Pons (tissue), 1 donor: ENCODE measurements around the gene CAND2.
"Not testable (repeated sequence)": the region's sequence is repeated elsewhere in the genome, so short reads cannot be mapped to it uniquely, and the experiment has no call there.

Experiments used
- DNase-seq: peaks from one replicate; pipeline ENCODE4 v3.0.0-alpha.2; 2016; ENCODE audit warnings: low spot score

Gene CAND2

DNA sequence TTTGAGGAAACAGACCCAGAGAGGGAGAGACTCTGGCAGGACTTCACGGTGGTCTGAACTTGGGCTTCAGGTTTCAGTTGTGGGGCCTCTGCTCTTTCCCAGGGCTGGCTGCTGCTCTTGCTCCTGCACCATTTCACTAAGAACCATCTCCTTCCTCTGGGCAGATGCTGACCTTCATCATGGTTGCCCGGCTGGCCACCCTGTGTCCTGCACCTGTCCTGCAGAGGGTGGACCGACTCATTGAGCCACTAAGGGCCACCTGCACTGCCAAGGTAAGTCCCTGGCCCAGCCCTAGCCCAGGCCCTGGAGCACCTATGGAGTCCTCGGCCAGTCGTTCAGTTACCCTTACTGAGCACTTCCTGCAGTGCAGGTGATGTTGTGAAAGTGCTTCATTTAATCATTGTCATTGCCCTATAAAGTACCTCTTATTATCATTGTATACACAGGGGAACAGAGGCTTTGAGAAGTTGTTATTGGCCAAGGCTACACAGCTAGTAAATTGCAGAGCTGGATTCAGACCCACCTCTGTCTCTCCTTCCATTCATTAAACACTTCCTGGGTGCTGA is 34.9 kb downstream of the CAND2 start:
- no peak for DNase-seq

GRCh38 chr3:12832350-12833221 is 36.1 kb downstream of the CAND2 start:
- no peak for DNase-seq

GRCh38 chr3:12833222-12834161 is 37.0 kb downstream of the CAND2 start:
- DNase-seq = no peak

- DNase-seq = no peak
These were observed 38.7 kb downstream of the CAND2 start for GRCh38 chr3:12835052-12835665.

DNA sequence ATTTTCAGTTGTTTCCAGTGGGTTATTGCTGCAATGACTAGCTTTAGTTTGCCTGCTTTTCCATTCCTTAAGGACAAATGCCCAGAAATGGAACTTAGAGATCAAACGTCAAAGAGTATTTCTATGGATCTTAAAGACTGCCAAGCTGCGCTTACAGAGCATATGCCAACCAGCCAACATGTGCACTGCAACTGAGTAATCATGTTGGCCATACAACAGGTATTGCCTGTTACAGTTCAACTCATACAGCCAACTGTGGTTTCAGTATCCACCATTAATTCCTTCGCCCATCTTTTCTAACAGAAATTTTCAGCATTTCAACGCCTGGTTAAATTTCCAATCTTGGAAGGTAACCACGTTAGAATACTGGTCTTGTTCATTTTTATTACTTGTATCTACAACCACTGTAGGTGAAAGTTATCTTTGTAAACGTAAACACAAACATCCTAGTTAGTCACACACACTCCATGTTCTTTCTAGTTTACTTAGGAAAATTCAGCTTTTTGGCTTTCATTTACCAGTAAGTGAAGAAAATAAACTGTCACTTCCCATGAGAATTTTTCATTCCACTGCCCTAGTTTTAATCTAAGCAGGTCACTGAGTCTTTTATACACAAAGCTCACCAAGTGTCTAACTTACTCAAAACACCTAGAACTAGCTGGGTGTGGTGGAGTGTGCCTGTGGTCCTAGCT is 41.0 kb downstream of the CAND2 start:
- no peak for DNase-seq

- DNase-seq = no peak
These were observed 41.9 kb downstream of the CAND2 start for GRCh38 chr3:12838179-12838965.

DNA sequence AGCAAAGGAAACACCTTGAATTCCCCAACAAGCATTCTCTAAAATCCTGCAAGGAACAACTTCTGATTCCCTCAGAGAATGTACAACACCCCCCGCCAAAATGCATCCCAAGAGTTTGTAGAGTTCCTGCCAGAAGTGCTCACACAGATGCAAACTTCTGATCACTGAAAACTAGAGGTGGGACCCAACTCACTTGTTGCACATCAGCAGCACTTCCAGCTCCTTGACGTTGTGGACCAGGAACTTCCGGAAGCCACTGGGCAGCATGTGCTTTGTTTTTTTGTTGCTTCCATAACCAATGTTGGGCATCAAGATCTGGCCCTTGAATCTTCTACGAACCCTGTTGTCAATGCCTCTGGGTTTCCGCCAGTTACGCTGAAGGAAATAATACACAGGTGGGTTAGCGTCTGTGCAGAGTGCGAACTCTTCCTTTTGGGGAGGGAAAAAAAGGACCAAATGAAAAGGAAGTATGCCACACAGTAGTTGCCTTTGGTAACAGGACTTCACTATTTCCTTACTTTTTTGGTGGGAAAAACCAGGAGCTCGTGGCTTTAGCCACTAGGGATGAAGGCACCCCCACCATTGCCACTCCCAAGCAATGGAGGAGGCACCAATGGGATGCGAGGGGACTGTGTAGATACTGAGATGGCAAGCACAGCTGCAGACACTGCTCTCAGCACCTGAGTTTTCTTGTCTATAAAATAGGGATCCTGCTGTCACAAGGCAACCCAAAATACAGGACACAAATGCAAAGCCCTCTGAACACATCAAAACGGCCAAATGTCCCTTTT is 42.9 kb downstream of the CAND2 start:
- DNase-seq = no peak

GRCh38 chr3:12840148-12840547 is 43.7 kb downstream of the CAND2 start:
- not testable (repeated sequence) for DNase-seq

- DNase-seq = no peak
These were observed 44.2 kb downstream of the CAND2 start for GRCh38 chr3:12840591-12841148.

GRCh38 chr3:12841149-12841969 is 44.9 kb downstream of the CAND2 start, which contains the start of gene RPL32:
Gene RPL32, minus strand, starts transcription at chr3:12841565. Its CDS starts 1,328 bp downstream, at chr3:12840237.
- DNase-seq = peak; percentile 96

DNA sequence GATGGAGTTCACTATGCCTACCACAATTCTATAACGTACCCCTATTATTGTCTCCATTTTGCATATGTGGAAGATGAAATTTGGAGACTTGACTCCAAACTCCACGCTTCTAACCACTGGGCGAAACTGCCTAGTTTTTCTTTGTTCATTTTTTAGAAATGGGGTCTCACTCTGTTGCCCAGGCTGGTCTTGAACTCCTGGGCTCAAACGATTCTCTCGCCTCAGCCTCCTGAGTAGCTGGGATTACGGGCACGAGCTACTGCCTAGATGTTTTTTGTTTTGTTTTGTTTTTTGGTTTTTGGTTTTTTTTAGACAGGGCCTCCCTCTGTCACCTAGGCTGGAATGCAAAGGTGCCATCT is 45.5 kb downstream of the CAND2 start:
- no peak for DNase-seq

GRCh38 chr3:12842469-12842868 is 46.0 kb downstream of the CAND2 start:
- DNase-seq = no peak

DNA sequence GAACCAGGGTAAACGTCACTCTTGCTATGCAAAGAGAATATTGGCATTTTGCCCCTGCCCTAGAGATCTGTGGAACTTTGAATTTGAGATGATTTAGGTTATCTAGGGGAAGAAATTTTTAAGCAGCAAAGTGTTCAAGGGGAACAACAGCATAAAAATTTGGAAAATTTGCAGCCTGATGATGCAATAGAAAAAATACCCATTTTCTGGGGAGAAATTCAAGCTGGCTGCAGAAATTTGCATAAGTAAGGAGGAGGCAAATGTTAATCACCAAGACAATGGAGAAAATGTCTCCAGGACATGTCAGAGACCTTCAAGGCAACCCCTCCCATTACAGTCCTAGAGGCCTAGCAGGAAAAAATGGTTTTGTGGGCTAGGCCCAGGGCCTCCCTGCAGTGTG is 49.3 kb downstream of the CAND2 start:
- DNase-seq = no peak

DNA sequence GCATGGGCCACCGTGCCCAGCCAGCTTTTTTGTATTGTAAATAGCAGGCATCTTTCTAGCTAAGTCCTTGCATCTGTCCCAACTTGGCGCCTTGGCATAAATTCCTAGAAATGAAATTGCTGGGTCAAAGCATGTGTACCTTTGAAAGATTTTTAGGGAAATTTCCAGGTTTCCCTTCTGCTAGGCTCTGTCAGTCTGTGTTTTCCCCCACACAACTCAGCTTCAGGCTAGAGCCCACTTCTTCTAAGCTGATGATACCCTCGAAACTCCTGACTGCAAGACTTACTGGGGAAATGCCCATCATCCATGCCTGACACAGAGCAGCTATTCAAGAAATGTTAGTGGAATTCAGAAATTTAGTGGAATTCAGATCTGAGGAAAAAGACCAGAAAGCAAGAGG is 55.7 kb downstream of the CAND2 start:
- no peak for DNase-seq

DNA sequence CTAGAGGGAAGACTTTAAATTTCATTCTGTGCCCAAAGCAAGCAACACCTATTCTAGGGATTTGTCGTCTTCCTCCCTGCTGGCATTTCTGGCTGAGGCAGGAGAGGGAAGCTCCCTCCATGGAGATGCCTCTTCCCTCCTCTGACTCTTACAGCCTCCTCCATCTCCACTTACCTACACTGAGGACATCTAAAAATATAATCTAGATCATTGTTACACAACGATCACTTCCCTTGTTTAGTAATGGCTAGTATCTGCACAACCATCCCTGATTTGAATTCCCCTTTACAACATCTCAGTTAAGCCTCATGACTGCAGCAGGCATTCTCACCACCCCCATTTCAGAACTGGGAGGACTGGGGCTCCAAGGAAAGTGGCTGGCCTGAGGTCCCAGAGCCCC is 57.4 kb downstream of the CAND2 start:
- DNase-seq = not testable (repeated sequence)

GRCh38 chr3:12854565-12854964 is 58.1 kb downstream of the CAND2 start:
- DNase-seq = peak; percentile 65

- DNase-seq = no peak
These were observed 60.1 kb downstream of the CAND2 start for GRCh38 chr3:12856626-12857025.

DNA sequence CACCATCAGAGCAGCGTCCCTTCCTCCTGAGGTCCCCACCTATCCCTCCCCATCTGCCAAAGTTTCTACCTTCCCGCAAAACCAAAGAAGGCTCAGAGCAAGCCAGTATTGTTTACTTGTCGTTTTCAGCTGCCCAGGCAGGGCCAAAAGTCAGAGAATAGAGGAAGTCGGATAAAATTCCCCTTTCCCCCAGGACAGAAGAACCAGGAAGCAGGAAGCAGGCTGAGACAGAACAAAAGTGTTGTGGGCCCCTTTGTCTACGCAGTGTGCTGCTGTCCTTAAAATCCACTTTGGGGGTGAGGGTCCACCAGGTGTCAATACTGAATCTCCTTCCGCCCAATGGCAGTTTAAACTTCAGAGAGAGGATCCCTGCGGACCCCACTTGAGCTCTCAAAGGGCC is 63.4 kb downstream of the CAND2 start:
- DNase-seq = no peak

DNA sequence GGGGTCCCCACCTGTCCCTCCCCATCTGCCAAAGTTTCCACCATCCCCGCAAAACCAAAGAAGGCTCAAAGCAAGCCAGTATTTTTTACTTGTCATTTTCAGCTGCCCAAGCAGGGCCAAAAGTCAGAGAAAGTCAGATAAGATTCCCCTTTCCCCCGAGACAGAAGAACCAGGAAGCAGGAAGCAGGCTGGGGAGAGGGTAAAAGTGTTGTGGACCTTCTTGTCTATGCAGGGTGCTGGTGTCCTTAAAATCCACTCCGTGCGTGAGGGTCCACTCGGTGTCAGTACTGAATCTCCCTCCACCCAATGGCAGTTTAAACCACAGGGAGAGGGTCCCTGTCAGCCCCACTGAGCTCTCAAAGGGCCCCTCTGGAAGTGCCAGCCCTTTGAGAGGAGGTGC is 65.1 kb downstream of the CAND2 start:
- DNase-seq = no peak
